ENCODE data around the gene EHBP1L1. TPM values are rescaled to one million over a fixed set of nuclear protein-coding genes. Genes with fewer than 3 reads are reported as not detected.

The EHBP1L1 gene
- total and polyA plus RNA-seq, 2 donors (not counting 1 experiment from before 2014, with no cell fraction given), result 12.8 to 53.5 TPM

GRCh38 chr11:65580756-65581155 lies 4.9 kb downstream of the EHBP1L1 start:
- Histone ChIP-seq H4K20me1 (ENCODE audit: control insufficient read depth, extremely low read depth, insufficient read depth, low read length) (no peaks in the 10 kb centered on the region), H3K4me2 (ENCODE audit: extremely low read depth, insufficient read depth, low read length) (no peak overlapping the region), H3K9me3 (ENCODE audit: control insufficient read depth, insufficient read depth, low read depth, low read length) (no peaks in the 10 kb centered on the region), H3K27ac (ENCODE audit: insufficient read depth, low read length) (no peak overlapping the region), H3K36me3 (ENCODE audit: control insufficient read depth, insufficient read depth, low read length) (peaks cover 27% of the 10 kb centered on the region), H3K27me3 (ENCODE audit: control insufficient read depth, insufficient read depth, low read length) (no peaks in the 10 kb centered on the region), H3K9ac (ENCODE audit: insufficient read depth, low read length) (no peak overlapping the region), H3K4me1 (ENCODE audit: control insufficient read depth, extremely low read depth, insufficient read depth, low read length) (peaks cover 15% of the 10 kb centered on the region), H3K79me2 (ENCODE audit: control insufficient read depth, insufficient read depth, low read length) (peaks cover 11% of the 10 kb centered on the region), H3K4me3 (replicated peaks in 1 of 4; ENCODE audit: control extremely low read depth in 1 of 4, insufficient read depth in 1 of 4, low read depth in 3 of 4, low read length in 4 of 4) (no peak overlapping the region), H2AFZ (ENCODE audit: low read length) (no peak overlapping the region)
- DNase-seq (ENCODE audit: low read depth in 2 of 2), result no peak
- TF ChIP-seq EZH2 (IDR thresholded peaks at IDR 0.05; ENCODE audit: low read length, missing control alignments) (no peak), CTCF (conservative IDR thresholded peaks at IDR 0.05 in 1 of 2, IDR thresholded peaks at IDR 0.05 in 1 of 2; ENCODE audit: low read depth in 1 of 2, low read length in 2 of 2) (no peak)

DNA sequence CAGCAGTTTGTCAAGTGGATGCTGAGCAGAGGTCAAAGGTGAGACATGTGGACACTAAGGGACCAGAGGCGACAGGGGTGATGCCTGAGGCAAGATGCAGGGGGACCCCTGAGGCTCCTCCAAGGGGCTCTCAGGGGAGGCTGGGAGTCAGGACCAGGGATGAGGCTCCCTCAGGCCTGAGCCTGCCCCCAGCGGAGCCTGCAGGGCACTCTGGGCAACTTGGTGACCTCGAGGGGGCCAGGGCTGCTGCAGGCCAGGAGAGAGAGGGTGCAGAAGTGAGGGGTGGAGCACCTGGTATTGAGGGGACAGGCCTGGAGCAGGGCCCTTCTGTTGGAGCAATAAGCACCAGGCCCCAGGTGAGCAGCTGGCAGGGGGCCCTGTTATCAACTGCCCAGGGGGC lies 6.1 kb downstream of the EHBP1L1 start:
- no peak overlapping the region for H3K27ac ChIP-seq (ENCODE audit: insufficient read depth, low read length)
- no peaks in the 10 kb centered on the region for H3K9me3 ChIP-seq (ENCODE audit: control insufficient read depth, insufficient read depth, low read depth, low read length)
- no peak overlapping the region for H3K4me3 ChIP-seq (replicated peaks in 1 of 4; ENCODE audit: control extremely low read depth in 1 of 4, insufficient read depth in 1 of 4, low read depth in 3 of 4, low read length in 4 of 4)
- no peaks in the 10 kb centered on the region for H3K27me3 ChIP-seq (ENCODE audit: control insufficient read depth, insufficient read depth, low read length)
- H4K20me1 ChIP-seq (ENCODE audit: control insufficient read depth, extremely low read depth, insufficient read depth, low read length), result no peaks in the 10 kb centered on the region
- H3K36me3 ChIP-seq (ENCODE audit: control insufficient read depth, insufficient read depth, low read length), result peaks cover 27% of the 10 kb centered on the region
- H3K79me2 ChIP-seq (ENCODE audit: control insufficient read depth, insufficient read depth, low read length), result peaks cover 5% of the 10 kb centered on the region
- no peak overlapping the region for H3K4me2 ChIP-seq (ENCODE audit: extremely low read depth, insufficient read depth, low read length)
- no peak overlapping the region for H2AFZ ChIP-seq (ENCODE audit: low read length)
- no peak for DNase-seq (ENCODE audit: low read depth in 2 of 2)
- no peak overlapping the region for H3K9ac ChIP-seq (ENCODE audit: insufficient read depth, low read length)
- peaks cover 11% of the 10 kb centered on the region for H3K4me1 ChIP-seq (ENCODE audit: control insufficient read depth, extremely low read depth, insufficient read depth, low read length)
- TF ChIP-seq CTCF (conservative IDR thresholded peaks at IDR 0.05 in 1 of 2, IDR thresholded peaks at IDR 0.05 in 1 of 2; ENCODE audit: low read depth in 1 of 2, low read length in 2 of 2) (no peak), EZH2 (IDR thresholded peaks at IDR 0.05; ENCODE audit: low read length, missing control alignments) (no peak)

- Histone ChIP-seq H3K27ac (ENCODE audit: insufficient read depth, low read length) (no peak overlapping the region), H3K79me2 (ENCODE audit: control insufficient read depth, insufficient read depth, low read length) (no peaks in the 10 kb centered on the region), H3K27me3 (ENCODE audit: control insufficient read depth, insufficient read depth, low read length) (no peaks in the 10 kb centered on the region), H3K9me3 (ENCODE audit: control insufficient read depth, insufficient read depth, low read depth, low read length) (no peaks in the 10 kb centered on the region), H3K4me2 (ENCODE audit: extremely low read depth, insufficient read depth, low read length) (no peak overlapping the region), H3K9ac (ENCODE audit: insufficient read depth, low read length) (no peak overlapping the region), H3K4me1 (ENCODE audit: control insufficient read depth, extremely low read depth, insufficient read depth, low read length) (peaks cover 8% of the 10 kb centered on the region), H3K4me3 (replicated peaks in 1 of 4; ENCODE audit: control extremely low read depth in 1 of 4, insufficient read depth in 1 of 4, low read depth in 3 of 4, low read length in 4 of 4) (no peak overlapping the region), H3K36me3 (ENCODE audit: control insufficient read depth, insufficient read depth, low read length) (peaks cover 26% of the 10 kb centered on the region), H2AFZ (ENCODE audit: low read length) (no peak overlapping the region), H4K20me1 (ENCODE audit: control insufficient read depth, extremely low read depth, insufficient read depth, low read length) (no peaks in the 10 kb centered on the region)
- TF ChIP-seq CTCF (conservative IDR thresholded peaks at IDR 0.05 in 1 of 2, IDR thresholded peaks at IDR 0.05 in 1 of 2; ENCODE audit: low read depth in 1 of 2, low read length in 2 of 2), result no peak
- TF ChIP-seq EZH2 (IDR thresholded peaks at IDR 0.05; ENCODE audit: low read length, missing control alignments), result no peak
- no peak for DNase-seq (ENCODE audit: low read depth in 2 of 2)
Observed at GRCh38 chr11:65583589-65583988, 7.7 kb downstream of the EHBP1L1 start.

Measured in fibroblast of lung (primary cell).